GM19328 (cell line): ENCODE results near the gene A2ML1.
"Not testable (repeated sequence)": the region's sequence is repeated elsewhere in the genome, so short reads cannot be mapped to it uniquely, and the experiment has no call there.

Experiments used
- ATAC-seq: cut with Tn5 transposase; IDR thresholded peaks from one replicate; pipeline ENCODE4 v1.9.1; 2021; ENCODE audit warnings: mild to moderate bottlenecking, moderate library complexity; ENCODE audit not compliant: unreplicated experiment

The A2ML1 gene

DNA sequence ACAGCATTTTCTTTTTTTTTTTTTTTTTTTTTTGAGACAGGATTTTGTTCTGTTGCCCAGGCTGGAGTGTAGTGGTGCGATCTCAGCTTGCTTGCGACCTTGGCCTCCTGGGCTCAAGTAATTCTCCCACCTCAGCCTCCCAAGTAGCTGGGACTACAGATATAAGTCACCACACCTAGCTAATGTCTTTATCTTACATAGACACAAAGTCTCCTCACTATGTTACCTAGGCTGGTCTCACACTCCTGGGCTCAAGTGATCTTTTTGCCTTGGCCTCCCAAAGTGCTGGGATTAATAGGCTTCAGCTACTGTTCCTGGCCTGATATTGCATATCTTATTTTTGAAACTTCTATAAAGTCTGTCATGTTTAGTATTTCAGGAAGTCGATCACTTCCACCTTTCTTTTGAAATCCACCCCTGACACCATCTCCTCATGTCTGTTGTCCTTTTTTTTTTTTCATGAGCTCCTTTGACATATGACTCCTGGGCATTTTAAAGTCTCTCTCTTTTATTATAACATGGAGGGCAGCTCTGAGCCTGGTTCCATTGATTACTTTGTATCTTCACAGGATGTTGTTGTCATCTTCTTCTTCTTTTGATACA, 5.9 kb upstream of the A2ML1 start:
- ATAC-seq: no peak

DNA sequence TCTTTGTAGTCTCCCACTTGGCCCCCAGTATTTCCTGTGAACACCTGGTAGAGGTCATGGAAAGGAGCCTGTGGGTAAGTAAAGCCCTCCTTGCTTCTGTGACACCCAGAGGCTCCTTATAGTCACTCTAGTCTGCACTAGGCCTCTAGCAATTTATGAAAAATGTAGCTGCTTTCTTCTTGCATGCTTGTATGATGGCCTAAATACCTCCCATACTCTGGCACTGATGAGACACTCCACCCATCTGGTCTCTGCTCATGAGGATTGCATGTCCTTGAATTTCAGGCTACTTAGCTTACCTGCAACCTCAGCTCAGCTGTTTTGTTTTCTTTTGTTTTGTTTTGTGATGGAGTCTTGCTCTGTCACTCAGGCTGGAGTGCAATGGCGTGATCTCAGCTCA, 4.6 kb upstream of the A2ML1 start:
- no peak for ATAC-seq

DNA sequence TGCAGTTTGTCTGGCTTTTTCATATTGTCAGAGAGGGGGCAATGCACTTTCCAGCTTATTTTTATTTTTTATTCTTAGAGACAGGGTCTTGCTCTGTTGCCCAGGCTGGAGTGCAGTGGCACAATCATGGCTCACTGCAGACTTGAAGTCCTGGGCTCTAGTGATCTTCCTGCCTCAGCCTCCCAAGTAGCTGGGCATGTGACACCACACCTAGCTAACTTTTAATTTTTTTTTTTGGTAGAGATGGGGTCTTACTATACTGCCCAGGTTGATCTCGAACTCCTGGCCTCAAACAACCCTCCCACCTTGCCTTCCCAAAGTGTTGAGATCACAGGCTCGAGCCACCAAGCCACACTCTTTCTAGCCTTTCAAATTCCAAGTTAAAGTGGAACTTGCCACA, 3.9 kb upstream of the A2ML1 start:
- no peak for ATAC-seq

- no peak for ATAC-seq
These were observed 2.8 kb upstream of the A2ML1 start for GRCh38 chr12:8819666-8819980.

GRCh38 chr12:8820676-8821407, 1.6 kb upstream of the A2ML1 start:
- not testable (repeated sequence) for ATAC-seq

- ATAC-seq: no peak
These were observed 830 bp upstream of the A2ML1 start for GRCh38 chr12:8821591-8821990.

GRCh38 chr12:8823565-8824300, 1.3 kb downstream of the A2ML1 start:
- no peak for ATAC-seq

GRCh38 chr12:8827551-8828256, 5.3 kb downstream of the A2ML1 start:
- no peak for ATAC-seq

- no peak for ATAC-seq
These were observed 6.1 kb downstream of the A2ML1 start for GRCh38 chr12:8828257-8829124.

DNA sequence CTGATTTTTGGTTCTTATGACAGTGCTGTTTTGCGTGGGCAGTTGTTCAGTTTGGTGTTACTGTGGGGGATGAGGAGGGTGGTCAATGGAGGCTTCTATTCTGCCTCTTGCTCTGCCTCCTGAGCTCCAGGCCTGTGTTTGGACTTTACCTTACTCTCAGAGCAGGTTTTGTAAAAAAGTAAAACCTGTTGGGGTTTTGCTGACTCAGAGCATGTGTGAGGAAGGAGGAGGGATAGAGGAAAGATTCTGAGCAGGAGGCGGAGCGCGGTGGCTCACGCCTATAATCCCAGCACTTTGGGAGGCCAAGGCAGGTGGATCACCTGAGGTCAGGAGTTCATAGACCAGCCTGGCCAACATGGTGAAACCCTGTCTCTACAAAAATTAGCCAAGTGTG, 6.7 kb downstream of the A2ML1 start:
- ATAC-seq: no peak

GRCh38 chr12:8829621-8830020, 7.2 kb downstream of the A2ML1 start:
- ATAC-seq: no peak

DNA sequence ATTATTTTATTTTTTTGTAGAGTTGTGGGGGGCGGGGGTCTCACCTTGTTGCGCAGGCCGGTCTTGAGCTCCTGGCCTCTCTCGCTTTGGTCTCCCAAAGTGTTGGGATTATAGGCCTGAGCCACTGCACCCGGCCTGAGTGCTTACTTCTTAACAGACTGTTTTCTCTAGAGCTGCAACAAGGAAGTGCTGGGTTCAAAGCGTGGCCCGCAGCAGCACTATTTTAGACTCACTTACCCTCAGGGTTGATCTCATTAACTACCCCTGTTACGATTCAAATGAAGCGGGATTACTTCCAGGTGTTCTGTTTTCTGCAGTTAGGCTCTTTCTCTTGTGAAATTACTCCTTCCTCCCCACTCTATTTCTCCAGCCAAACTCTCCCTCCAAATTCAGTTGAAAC, 8.7 kb downstream of the A2ML1 start:
- ATAC-seq: no peak

GRCh38 chr12:8832500-8832899, 10.1 kb downstream of the A2ML1 start:
- no peak for ATAC-seq

DNA sequence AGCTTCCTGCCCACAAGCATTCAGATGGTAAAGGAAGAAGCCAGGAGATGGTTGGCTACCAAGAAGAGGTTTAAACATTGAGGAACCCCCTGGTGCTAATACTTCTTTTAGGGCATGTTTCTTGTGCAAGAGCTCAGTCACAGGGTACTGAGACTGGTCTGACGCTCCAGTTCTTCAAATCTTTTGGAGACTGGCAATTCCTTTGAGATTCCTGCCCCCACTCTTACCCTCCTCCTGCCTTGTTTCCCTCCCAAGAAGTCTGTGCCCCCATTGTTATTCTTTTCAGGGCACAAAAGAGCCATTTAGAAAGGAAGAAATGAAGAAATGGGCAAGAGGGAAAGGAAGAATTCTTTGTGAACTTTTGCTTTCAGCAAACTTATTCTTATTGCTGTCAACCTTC, 11.8 kb downstream of the A2ML1 start:
- no peak for ATAC-seq

DNA sequence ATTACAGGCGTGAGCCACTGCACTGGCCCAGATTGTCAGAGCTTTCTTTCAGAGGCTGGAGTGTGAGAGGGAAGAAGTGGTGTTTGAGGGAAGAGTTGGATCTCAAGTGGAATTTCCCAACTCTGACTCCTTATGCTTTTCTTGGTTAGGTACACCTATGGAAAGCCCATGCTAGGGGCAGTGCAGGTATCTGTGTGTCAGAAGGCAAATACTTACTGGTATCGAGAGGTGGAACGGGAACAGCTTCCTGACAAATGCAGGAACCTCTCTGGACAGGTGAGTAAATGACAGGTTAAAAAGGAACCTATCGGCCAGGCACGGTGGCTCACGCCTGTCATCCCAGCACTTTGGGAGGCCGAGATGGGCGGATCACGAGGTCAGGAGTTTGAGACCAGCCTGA, 14.9 kb downstream of the A2ML1 start:
- no peak for ATAC-seq

DNA sequence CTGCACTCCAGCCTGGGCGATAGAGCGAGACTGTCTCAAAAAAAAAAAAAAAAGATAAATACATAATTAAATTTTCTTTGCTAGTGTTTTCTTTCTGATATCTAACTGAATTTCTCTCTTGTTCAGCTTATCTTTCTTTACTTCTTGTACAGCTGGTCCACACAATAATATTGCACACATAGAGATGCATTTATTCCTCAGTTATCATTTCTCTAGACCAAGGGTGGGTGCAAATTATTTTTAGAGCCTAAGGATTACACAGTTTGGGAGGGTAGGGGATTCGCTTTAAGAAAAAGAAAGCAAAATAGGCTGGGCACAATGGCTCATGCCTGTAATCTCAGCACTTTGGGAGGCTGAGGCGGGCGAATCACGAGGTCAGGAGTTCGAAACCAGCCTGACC, 17.9 kb downstream of the A2ML1 start:
- ATAC-seq: no peak

DNA sequence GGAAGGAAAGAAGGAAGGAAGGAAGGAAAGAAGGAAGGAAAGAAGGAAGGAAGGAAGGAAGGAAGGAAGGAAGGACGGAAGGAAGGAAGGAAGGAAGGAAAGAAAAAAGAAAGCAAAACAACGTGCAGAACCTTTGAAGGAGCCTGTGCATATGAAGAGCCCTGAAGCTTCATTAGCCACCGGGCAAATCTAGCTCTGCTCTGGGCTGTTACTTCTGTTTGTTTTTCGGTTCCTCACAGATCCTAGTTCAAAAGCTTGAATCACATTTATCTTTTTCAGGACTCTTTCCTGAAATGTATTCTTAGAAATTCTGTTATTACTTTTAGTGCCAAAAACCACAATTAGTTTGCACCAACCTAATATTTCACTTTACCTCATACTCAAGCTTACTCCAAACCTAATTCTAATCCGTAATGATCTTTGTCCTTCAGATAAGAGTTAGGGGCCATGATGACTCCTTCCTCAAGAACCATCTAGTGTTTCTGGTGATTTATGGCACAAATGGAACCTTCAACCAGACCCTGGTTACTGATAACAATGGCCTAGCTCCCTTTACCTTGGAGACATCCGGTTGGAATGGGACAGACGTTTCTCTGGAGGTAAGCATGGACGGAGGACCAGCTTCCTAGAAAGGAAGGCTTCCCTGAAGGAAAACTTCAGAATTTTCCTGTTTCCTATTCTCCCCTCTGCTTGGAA, 18.7 kb downstream of the A2ML1 start:
- no peak for ATAC-seq

- ATAC-seq: no peak
These were observed 19.4 kb downstream of the A2ML1 start for GRCh38 chr12:8841778-8842177.

- ATAC-seq: no peak
These were observed 22.2 kb downstream of the A2ML1 start for GRCh38 chr12:8844665-8845064.

DNA sequence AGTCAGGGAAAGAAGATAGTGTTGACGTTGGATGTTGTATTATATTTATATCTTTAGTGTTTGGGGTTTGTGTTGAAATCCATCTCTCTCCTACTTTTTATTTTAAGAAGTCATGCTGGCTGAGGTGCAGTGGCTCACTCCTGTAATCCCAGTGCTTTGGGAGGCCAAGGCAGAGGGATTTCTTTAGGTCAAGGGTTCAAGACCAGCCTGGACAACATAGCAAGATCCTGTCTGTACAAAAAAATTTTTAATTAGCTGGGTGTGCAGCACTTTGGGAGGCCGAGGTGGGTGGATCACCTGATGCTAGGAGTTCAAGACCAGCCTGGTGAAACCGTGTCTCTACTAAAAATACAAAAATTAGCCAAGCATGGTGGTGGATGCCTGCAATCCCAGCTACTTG, 23.9 kb downstream of the A2ML1 start:
- no peak for ATAC-seq
